Measurements from ENCODE around the gene WARS2.

DNA sequence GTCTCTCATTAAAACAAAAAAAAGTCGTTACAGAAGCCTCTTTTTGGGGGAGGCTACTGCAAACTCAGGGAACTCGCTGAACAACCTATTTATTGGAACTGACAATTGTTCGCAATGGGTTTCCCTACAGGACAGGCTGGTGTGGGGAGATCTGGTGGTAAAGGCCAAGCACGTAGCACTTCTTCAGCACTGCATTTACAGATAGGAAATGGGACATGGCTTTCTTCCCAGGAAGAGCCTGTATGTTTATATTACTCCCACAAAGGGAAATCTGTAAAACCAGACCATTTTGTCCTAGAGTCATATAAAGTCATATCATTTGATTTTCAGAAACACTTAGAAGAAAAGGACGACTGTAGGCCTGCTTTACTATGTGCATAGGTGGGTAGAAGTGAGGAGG lies 113.5 kb downstream of the WARS2 start:
- TF ChIP-seq CTCF (IDR thresholded peaks at IDR 0.05) (no peak), POLR2A (IDR thresholded peaks at IDR 0.05; ENCODE audit: low read depth) (no peak), POLR2AphosphoS5 (IDR thresholded peaks at IDR 0.05) (no peak), EP300 (IDR thresholded peaks at IDR 0.05) (no peak)
